K562 (cell line): ENCODE data around the gene TMOD2. TPM values are rescaled to one million over a fixed set of nuclear protein-coding genes. Genes with fewer than 3 reads are reported as not detected.

Source experiments
- ATAC-seq: fragments of 200-7000 bp; cut with Tn5 transposase; 3 replicates; pipeline ENCODE4 v1.9.1; 2020; ENCODE audit warnings: moderate library complexity
- BruUV-seq: library from RNA; stranded (reverse); fragments of 400-500 nt; replicated peaks from 2 replicates; lab custom pipeline; 2021; lab: Mats Ljungman, UMichigan
- CTCF ChIA-PET: fragments of 300-600 bp; formaldehyde crosslinking; extraction: SDS; loops from one replicate; lab custom pipeline; 2021; ENCODE audit warnings: low intra/inter-chr PET ratio; lab: Yijun Ruan, JAX
- POLR2A ChIA-PET: fragments of 300-600, 350-650 bp; sonication (Branson Sonifier 250); formaldehyde crosslinking; extraction: SDS; loops from one replicate; lab custom pipeline; 2021; ENCODE audit warnings: antibody characterized with exemption, inconsistent platforms; lab: Yijun Ruan, JAX
- DNase-seq, 4 experiments: peaks; one replicate each; pipeline versions ENCODE4 v3.0.0 to v3.0.0-alpha.2; 2011 to 2018; ENCODE audit warnings: low spot score in 3 of 4, mixed read lengths in 3 of 4; ENCODE audit errors: extremely low read depth in 1 of 4
- FAIRE-seq: peaks from 2 replicates; lab custom pipeline; 2011; peaks lifted over from hg19 to GRCh38; lab: Jason Lieb, UNC
- H2AFZ ChIP-seq: 2 replicates; pipeline ENCODE4 v1.6.0; 2011; ENCODE audit warnings: low read depth, low read length, control low read depth, inconsistent platforms
- H3K27ac ChIP-seq: fragments of 200-600 bp; 3 replicates; pipeline ENCODE4 v1.8.0; 2011; ENCODE audit warnings: low read depth, mild to moderate bottlenecking, control low read depth, inconsistent platforms, low read length, moderate library complexity, mixed read lengths; ENCODE audit errors: extremely low read depth
- H3K27me3 ChIP-seq, 2 experiments: fragments of 300-600 bp in 1 of 2; 2 replicates in 1 of 2; 3 replicates in 1 of 2; pipeline versions ENCODE4 v1.6.0 to v1.8.0; 2011; ENCODE audit warnings: inconsistent platforms in 2 of 2, low read length in 2 of 2, mild to moderate bottlenecking in 1 of 2, mixed read lengths in 1 of 2, moderate library complexity in 1 of 2; ENCODE audit not compliant: control insufficient read depth in 2 of 2, insufficient read depth in 2 of 2
- H3K36me3 ChIP-seq: fragments of 300-600 bp; 3 replicates; pipeline ENCODE4 v1.8.0; 2011; ENCODE audit warnings: mild to moderate bottlenecking, low read length, inconsistent platforms; ENCODE audit not compliant: control insufficient read depth, insufficient read depth
- H3K4me1 ChIP-seq, 2 experiments: fragments of 200-600 bp in 1 of 2; replicated peaks in 1 of 2; 2 replicates in 1 of 2; 3 replicates in 1 of 2; pipeline versions ENCODE4 v1.5.1 to v1.8.0; 2011; ENCODE audit warnings: inconsistent platforms in 2 of 2, low read length in 2 of 2, mild to moderate bottlenecking in 1 of 2, mixed read lengths in 1 of 2, moderate library complexity in 1 of 2; ENCODE audit not compliant: control insufficient read depth in 2 of 2, insufficient read depth in 2 of 2
- H3K4me2 ChIP-seq: 2 replicates; pipeline ENCODE4 v1.6.1; 2011; ENCODE audit warnings: low read length, control low read depth, inconsistent platforms, mixed read lengths; ENCODE audit not compliant: insufficient read depth
- H3K4me3 ChIP-seq: fragments of 200-600 bp; sonication (generic), shearing (Covaris generic); 2 replicates; pipeline ENCODE4 v1.5.1; 2016; ENCODE audit warnings: control low read depth, inconsistent platforms
- H3K79me2 ChIP-seq: fragments of 200-600 bp; 3 replicates; pipeline ENCODE4 v1.8.0; 2011; ENCODE audit warnings: low read length, inconsistent platforms; ENCODE audit not compliant: control insufficient read depth, insufficient read depth
- H3K9ac ChIP-seq, 2 experiments: 2 replicates each; pipeline versions ENCODE4 v1.6.0 to v1.6.1; 2011; ENCODE audit warnings: low read depth in 2 of 2, low read length in 2 of 2, control low read depth in 1 of 2, inconsistent platforms in 1 of 2, mild to moderate bottlenecking in 1 of 2, mixed read lengths in 1 of 2; ENCODE audit not compliant: insufficient read depth in 1 of 2
- H3K9me1 ChIP-seq: one replicate; pipeline ENCODE4 v1.6.0; 2011; ENCODE audit warnings: inconsistent platforms, mild to moderate bottlenecking, low read length, moderate library complexity; ENCODE audit not compliant: control insufficient read depth, insufficient read depth
- H3K9me3 ChIP-seq: replicated peaks from 2 replicates; pipeline ENCODE4 v1.5.1; 2011; ENCODE audit warnings: low read depth, low read length, inconsistent platforms; ENCODE audit not compliant: control insufficient read depth, insufficient read depth
- H4K20me1 ChIP-seq: replicated peaks from 2 replicates; pipeline ENCODE4 v1.6.1; 2011; ENCODE audit warnings: low read length, inconsistent platforms, mixed read lengths; ENCODE audit not compliant: control insufficient read depth, insufficient read depth
- CREM ChIP-seq: IDR thresholded peaks from 2 replicates; pipeline ENCODE4 v1.6.1; 2014; ENCODE audit warnings: antibody characterized with exemption, low read depth
- ESRRB ChIP-seq: fragments of 250-450 bp; sonication (Bioruptor Pico); IDR thresholded peaks from 2 replicates; pipeline ENCODE4 v1.5.0; 2020; ENCODE audit warnings: mild to moderate bottlenecking, moderate library complexity, borderline replicate concordance
- JUN ChIP-seq, 2 experiments: sonication (generic) in 1 of 2; formaldehyde crosslinking in 1 of 2; IDR thresholded peaks; 2 replicates each; pipeline versions ENCODE4 v1.6.1 to v1.8.0; 2012 to 2022; ENCODE audit warnings: borderline replicate concordance in 2 of 2, mild to moderate bottlenecking in 2 of 2, improper control_type of control experiment in 1 of 2, low read depth in 1 of 2, low read length in 1 of 2, missing genetic modification reagents in 1 of 2
- MAFK ChIP-seq: IDR thresholded peaks from 2 replicates; pipeline ENCODE4 v1.6.1; 2011; ENCODE audit warnings: low read length, improper control_type of control experiment
- MED1 ChIP-seq: sonication (generic); formaldehyde crosslinking; IDR thresholded peaks from 2 replicates; pipeline ENCODE4 v1.8.1; 2023; ENCODE audit warnings: missing genetic modification reagents, borderline replicate concordance
- NCOA2 ChIP-seq, 2 experiments: fragments of 450-650 bp; IDR thresholded peaks; 2 replicates each; pipeline ENCODE4 v1.6.1; 2018; ENCODE audit warnings: mild to moderate bottlenecking in 2 of 2, moderate library complexity in 1 of 2; ENCODE audit not compliant: partially characterized antibody in 2 of 2
- NELFE ChIP-seq: IDR thresholded peaks from 2 replicates; pipeline ENCODE4 v1.6.1; 2011; ENCODE audit warnings: mild to moderate bottlenecking; ENCODE audit not compliant: insufficient read depth, insufficient read length
- PRMT5 ChIP-seq: sonication (generic); formaldehyde crosslinking; IDR thresholded peaks from 2 replicates; pipeline ENCODE4 v1.5.0; 2020; ENCODE audit warnings: missing genetic modification reagents
- RBM22 ChIP-seq: fragments of 200-400 bp; formaldehyde crosslinking; IDR thresholded peaks from 2 replicates; pipeline ENCODE4 v1.6.1; 2018; ENCODE audit warnings: low read length, low read depth; ENCODE audit not compliant: poor library complexity, severe bottlenecking
- SP1 ChIP-seq: sonication (generic); formaldehyde crosslinking; IDR thresholded peaks from 2 replicates; pipeline ENCODE4 v1.8.1; 2022; ENCODE audit warnings: mild to moderate bottlenecking, missing genetic modification reagents
- TEAD2 ChIP-seq: fragments of 450-650 bp; IDR thresholded peaks from 2 replicates; pipeline ENCODE4 v1.6.1; 2016; ENCODE audit warnings: missing genetic modification characterization, control low read depth, missing compliant biosample characterization
- WHSC1 ChIP-seq: IDR thresholded peaks from one replicate; pipeline ENCODE4 v1.6.1; 2012; ENCODE audit warnings: low read length, control low read depth, inconsistent platforms
- ZNF778 ChIP-seq: fragments of 450-650 bp; formaldehyde crosslinking; IDR thresholded peaks from 2 replicates; pipeline ENCODE4 v1.4.0; 2020; ENCODE audit warnings: mild to moderate bottlenecking, moderate library complexity
- WGBS: fragments of 100-300 bp; shearing (Covaris generic); methylation state at CpG from one replicate; pipeline ENCODE4 v1.1.6; 2016; ENCODE audit warnings: low coverage, mixed read lengths; ENCODE audit not compliant: insufficient coverage; ENCODE audit errors: missing lambda C conversion rate; 5-methylcytosine and 5-hydroxymethylcytosine counted together
- in situ Hi-C: fragments of 300-500 bp; cut with MboI; formaldehyde crosslinking; loops from 4 replicates; pipeline ENCODE4 v1.15.0; 2018; ENCODE audit warnings: inconsistent platforms, mixed read lengths
- intact Hi-C: fragments of 100-400 bp; cut with micrococcal nuclease; formaldehyde crosslinking; loops from 2 replicates; pipeline ENCODE4 v1.14.2; 2022
- polyA plus RNA-seq, 8 experiments: library from polyadenylated mRNA; depleted of rRNA in 4 of 8; stranded (reverse) in 5 of 8; unstranded in 3 of 8; fragments of >200 nt; fragmentation: Nextera tagmentation in 2 of 8; fragmentation: Illumina TruSeq in 1 of 8; extraction: Ambion mirVana in 2 of 8; extraction: Trizol in 1 of 8; gene quantifications; 2 replicates each; pipeline versions ENCODE4 v1.2.1 to v1.2.3, GENCODE V29; 2011 to 2014; ENCODE audit warnings: inconsistent platforms in 1 of 8, missing spikeins in 1 of 8
- total RNA-seq, 7 experiments: library from RNA; depleted of rRNA in 6 of 7; stranded (reverse); fragments of >200 nt in 6 of 7; fragmentation: Illumina TruSeq in 2 of 7; extraction: Trizol in 2 of 7; gene quantifications; 2 replicates each; pipeline versions ENCODE4 v1.2.1 to v1.2.3, GENCODE V29; 2011 to 2021; ENCODE audit warnings: low replicate concordance in 1 of 7
- TF ChIP-seq, protein P1 (sequence below), 2 experiments: IDR thresholded peaks; 2 replicates each; pipeline ENCODE4 v1.6.1; 2011; ENCODE audit warnings: borderline replicate concordance in 1 of 2, control low read depth in 1 of 2, low read depth in 1 of 2, low read length in 1 of 2, mild to moderate bottlenecking in 1 of 2, mixed read lengths in 1 of 2, moderate library complexity in 1 of 2; ENCODE audit not compliant: insufficient read depth in 1 of 2, insufficient read length in 1 of 2, poor library complexity in 1 of 2, severe bottlenecking in 1 of 2; ENCODE audit errors: extremely low read depth in 1 of 2
- TF ChIP-seq, protein P2 (sequence below): fragments of 150-350 bp; IDR thresholded peaks from 2 replicates; pipeline ENCODE4 v1.6.1; 2014; ENCODE audit warnings: low read depth, mild to moderate bottlenecking, low read length, borderline replicate concordance

The TMOD2 gene
- total and polyA plus RNA-seq, 9 of the 15 experiments (the other 6 are each of a cell fraction or from before 2014, with no cell fraction given): 0.49 to 3.8 (median 3.0) TPM

GRCh38 chr15:51806123-51806522 lies 54.7 kb downstream of the TMOD2 start (continued):
- TF ChIP-seq ZNF778 (no peak), NELFE (no peak)
- TF ChIP-seq, protein P1, sequence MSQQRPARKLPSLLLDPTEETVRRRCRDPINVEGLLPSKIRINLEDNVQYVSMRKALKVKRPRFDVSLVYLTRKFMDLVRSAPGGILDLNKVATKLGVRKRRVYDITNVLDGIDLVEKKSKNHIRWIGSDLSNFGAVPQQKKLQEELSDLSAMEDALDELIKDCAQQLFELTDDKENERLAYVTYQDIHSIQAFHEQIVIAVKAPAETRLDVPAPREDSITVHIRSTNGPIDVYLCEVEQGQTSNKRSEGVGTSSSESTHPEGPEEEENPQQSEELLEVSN (IDR thresholded peaks at IDR 0.05; ENCODE audit: borderline replicate concordance in 1 of 2, extremely low read depth in 1 of 2, insufficient read depth in 1 of 2, insufficient read length in 1 of 2, low read depth in 1 of 2, low read length in 1 of 2, poor library complexity in 1 of 2, severe bottlenecking in 1 of 2): no peak

GRCh38 chr15:51809457-51809856 lies 58.1 kb downstream of the TMOD2 start:
- H2AFZ ChIP-seq: no peak overlapping the region
- in situ Hi-C loops: no loop called here
- TF ChIP-seq JUN (IDR thresholded peaks at IDR 0.05; ENCODE audit: borderline replicate concordance, low read depth, low read length) (no peak), JUN (CRISPR knock-in tag; IDR thresholded peaks at IDR 0.05; ENCODE audit: borderline replicate concordance) (no peak), MAFK (no peak), TEAD2 (no peak), WHSC1 (no peak), ESRRB (CRISPR knock-in tag) (no peak), NCOA2 (IDR thresholded peaks at IDR 0.05; ENCODE audit: partially characterized antibody in 2 of 2) (no peak), PRMT5 (no peak), RBM22 (no peak), CREM (no peak), SP1 (CRISPR knock-in tag) (no peak), MED1 (CRISPR knock-in tag) (no peak)
- TF ChIP-seq, protein P2, sequence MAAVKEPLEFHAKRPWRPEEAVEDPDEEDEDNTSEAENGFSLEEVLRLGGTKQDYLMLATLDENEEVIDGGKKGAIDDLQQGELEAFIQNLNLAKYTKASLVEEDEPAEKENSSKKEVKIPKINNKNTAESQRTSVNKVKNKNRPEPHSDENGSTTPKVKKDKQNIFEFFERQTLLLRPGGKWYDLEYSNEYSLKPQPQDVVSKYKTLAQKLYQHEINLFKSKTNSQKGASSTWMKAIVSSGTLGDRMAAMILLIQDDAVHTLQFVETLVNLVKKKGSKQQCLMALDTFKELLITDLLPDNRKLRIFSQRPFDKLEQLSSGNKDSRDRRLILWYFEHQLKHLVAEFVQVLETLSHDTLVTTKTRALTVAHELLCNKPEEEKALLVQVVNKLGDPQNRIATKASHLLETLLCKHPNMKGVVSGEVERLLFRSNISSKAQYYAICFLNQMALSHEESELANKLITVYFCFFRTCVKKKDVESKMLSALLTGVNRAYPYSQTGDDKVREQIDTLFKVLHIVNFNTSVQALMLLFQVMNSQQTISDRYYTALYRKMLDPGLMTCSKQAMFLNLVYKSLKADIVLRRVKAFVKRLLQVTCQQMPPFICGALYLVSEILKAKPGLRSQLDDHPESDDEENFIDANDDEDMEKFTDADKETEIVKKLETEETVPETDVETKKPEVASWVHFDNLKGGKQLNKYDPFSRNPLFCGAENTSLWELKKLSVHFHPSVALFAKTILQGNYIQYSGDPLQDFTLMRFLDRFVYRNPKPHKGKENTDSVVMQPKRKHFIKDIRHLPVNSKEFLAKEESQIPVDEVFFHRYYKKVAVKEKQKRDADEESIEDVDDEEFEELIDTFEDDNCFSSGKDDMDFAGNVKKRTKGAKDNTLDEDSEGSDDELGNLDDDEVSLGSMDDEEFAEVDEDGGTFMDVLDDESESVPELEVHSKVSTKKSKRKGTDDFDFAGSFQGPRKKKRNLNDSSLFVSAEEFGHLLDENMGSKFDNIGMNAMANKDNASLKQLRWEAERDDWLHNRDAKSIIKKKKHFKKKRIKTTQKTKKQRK: no peak

More at GRCh38 chr15:51809457-51809856, 58.1 kb downstream of the TMOD2 start:
- H3K4me3 ChIP-seq: no peak overlapping the region
- no peaks in the 10 kb centered on the region for H3K9me1 ChIP-seq
- ATAC-seq: no peak
- no TSS peak for BruUV-seq
- H3K4me1 ChIP-seq: no peaks in the 10 kb centered on the region; a peak in 1 of 5 replicates
- no peak overlapping the region for H3K27ac ChIP-seq
- H3K9ac ChIP-seq: no peak overlapping the region
- FAIRE-seq: no peak
- no peaks in the 10 kb centered on the region for H4K20me1 ChIP-seq
- WGBS: 14% methylated on average over 1 of the region's 1 CpG
- H3K4me2 ChIP-seq: no peak overlapping the region
- H3K36me3 ChIP-seq: no peaks in the 10 kb centered on the region
- ChIA-PET CTCF (no interaction called here), POLR2A (no interaction called here)
- no peak for DNase-seq
- intact Hi-C loops: no loop called here
- H3K27me3 ChIP-seq: no peaks in the 10 kb centered on the region
- no peaks in the 10 kb centered on the region for H3K9me3 ChIP-seq
- H3K79me2 ChIP-seq: no peaks in the 10 kb centered on the region
